Measurements from ENCODE around the gene RYR3.

GRCh38 chr15:33636234-33636633 is 325.5 kb downstream of the RYR3 start:
- TF ChIP-seq ZNF658 (tag by site-specific recombination; IDR thresholded peaks at IDR 0.05) (no peak), ZSCAN18 (tag by site-specific recombination; IDR thresholded peaks at IDR 0.05) (no peak), CTCF (tag by site-specific recombination; IDR thresholded peaks at IDR 0.05) (no peak), ZNF37A (tag by site-specific recombination; IDR thresholded peaks at IDR 0.05) (no peak), MZF1 (tag by site-specific recombination; IDR thresholded peaks at IDR 0.05; ENCODE audit: borderline replicate concordance) (no peak), ZNF639 (tag by site-specific recombination; IDR thresholded peaks at IDR 0.05) (no peak)
- TF ChIP-seq, protein P1, sequence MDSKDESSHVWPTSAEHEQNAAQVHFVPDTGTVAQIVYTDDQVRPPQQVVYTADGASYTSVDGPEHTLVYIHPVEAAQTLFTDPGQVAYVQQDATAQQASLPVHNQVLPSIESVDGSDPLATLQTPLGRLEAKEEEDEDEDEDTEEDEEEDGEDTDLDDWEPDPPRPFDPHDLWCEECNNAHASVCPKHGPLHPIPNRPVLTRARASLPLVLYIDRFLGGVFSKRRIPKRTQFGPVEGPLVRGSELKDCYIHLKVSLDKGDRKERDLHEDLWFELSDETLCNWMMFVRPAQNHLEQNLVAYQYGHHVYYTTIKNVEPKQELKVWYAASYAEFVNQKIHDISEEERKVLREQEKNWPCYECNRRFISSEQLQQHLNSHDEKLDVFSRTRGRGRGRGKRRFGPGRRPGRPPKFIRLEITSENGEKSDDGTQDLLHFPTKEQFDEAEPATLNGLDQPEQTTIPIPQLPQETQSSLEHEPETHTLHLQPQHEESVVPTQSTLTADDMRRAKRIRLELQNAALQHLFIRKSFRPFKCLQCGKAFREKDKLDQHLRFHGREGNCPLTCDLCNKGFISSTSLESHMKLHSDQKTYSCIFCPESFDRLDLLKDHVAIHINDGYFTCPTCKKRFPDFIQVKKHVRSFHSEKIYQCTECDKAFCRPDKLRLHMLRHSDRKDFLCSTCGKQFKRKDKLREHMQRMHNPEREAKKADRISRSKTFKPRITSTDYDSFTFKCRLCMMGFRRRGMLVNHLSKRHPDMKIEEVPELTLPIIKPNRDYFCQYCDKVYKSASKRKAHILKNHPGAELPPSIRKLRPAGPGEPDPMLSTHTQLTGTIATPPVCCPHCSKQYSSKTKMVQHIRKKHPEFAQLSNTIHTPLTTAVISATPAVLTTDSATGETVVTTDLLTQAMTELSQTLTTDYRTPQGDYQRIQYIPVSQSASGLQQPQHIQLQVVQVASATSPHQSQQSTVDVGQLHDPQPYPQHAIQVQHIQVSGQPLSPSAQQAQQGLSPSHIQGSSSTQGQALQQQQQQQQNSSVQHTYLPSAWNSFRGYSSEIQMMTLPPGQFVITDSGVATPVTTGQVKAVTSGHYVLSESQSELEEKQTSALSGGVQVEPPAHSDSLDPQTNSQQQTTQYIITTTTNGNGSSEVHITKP (tag by site-specific recombination; IDR thresholded peaks at IDR 0.05): no peak

Measured in HEK293 (cell line).